ENCODE results near the gene COL12A1. TPM values are rescaled to one million over a fixed set of nuclear protein-coding genes. Genes with fewer than 3 reads are reported as not detected.

COL12A1 gene
- polyA plus RNA-seq, 1 donor from 2014 or later, result 0.63 TPM

GRCh38 chr6:75199889-75200288, 6.0 kb downstream of the COL12A1 start:
- Histone ChIP-seq H3K36me3 (ENCODE audit: insufficient read depth, low read length) (no peaks in the 10 kb centered on the region), H3K27ac (ENCODE audit: low read length) (no peak overlapping the region), H2AFZ (ENCODE audit: low read depth, low read length) (no peak overlapping the region), H3F3A (ENCODE audit: insufficient read depth, low read length, poor library complexity, severe bottlenecking) (no peaks in the 10 kb centered on the region), H3K9ac (ENCODE audit: low read length) (no peak overlapping the region), H3K27me3 (ENCODE audit: insufficient read depth, low read depth, low read length) (peaks cover 48% of the 10 kb centered on the region), H3K4me2 (ENCODE audit: low read length) (no peak overlapping the region), H3K9me3 (ENCODE audit: low read length) (no peaks in the 10 kb centered on the region), H3K79me2 (replicated peaks; ENCODE audit: insufficient read depth, low read length) (no peaks in the 10 kb centered on the region), H3K4me3 (ENCODE audit: low read length) (no peak overlapping the region), H3K9me2 (ENCODE audit: insufficient read depth, low read length) (no peaks in the 10 kb centered on the region), H4K20me1 (ENCODE audit: insufficient read depth) (no peaks in the 10 kb centered on the region)
- TF ChIP-seq REST (IDR thresholded peaks at IDR 0.05; ENCODE audit: borderline replicate concordance) (no peak), RAD21 (conservative IDR thresholded peaks at IDR 0.05) (no peak), EZH2 (IDR thresholded peaks at IDR 0.05; ENCODE audit: borderline replicate concordance, insufficient read depth, low read length, poor library complexity, severe bottlenecking) (no peak), TAF1 (IDR thresholded peaks at IDR 0.05; ENCODE audit: low read depth) (no peak)

DNA sequence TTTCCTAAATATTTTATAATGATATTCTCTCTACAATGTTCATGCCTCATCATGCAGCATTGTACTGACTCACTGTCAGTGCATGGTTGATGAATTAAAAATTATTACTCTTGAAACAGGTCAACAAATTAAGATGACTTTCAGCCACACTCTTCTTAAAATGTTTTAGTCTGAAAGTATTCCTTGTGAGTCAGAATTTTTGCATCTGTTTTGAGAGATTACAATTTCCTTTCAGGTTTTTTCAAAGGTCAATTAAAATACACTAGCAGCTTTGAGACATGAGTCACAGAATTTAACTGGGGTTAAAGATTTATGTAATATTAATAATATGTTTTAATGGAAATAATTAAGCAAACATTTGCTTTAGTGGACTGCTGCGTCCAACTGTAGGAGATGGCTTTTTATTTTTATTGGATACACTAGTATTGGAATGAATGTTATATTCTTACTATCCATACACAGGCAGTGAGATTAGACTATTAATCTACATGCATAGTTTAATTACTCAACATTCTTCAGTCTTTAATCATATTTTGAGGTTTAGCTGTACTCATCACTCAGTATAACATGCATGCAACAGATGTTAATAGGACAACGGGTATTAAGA, 9.7 kb downstream of the COL12A1 start:
- Histone ChIP-seq H3K27ac (ENCODE audit: low read length) (no peak overlapping the region), H2AFZ (ENCODE audit: low read depth, low read length) (no peak overlapping the region), H3K9me3 (ENCODE audit: low read length) (no peaks in the 10 kb centered on the region), H4K20me1 (ENCODE audit: insufficient read depth) (no peaks in the 10 kb centered on the region), H3K9ac (ENCODE audit: low read length) (no peak overlapping the region), H3K9me2 (ENCODE audit: insufficient read depth, low read length) (no peaks in the 10 kb centered on the region), H3K79me2 (replicated peaks; ENCODE audit: insufficient read depth, low read length) (no peaks in the 10 kb centered on the region), H3F3A (ENCODE audit: insufficient read depth, low read length, poor library complexity, severe bottlenecking) (no peaks in the 10 kb centered on the region), H3K27me3 (ENCODE audit: insufficient read depth, low read depth, low read length) (peaks cover 11% of the 10 kb centered on the region), H3K4me2 (ENCODE audit: low read length) (no peak overlapping the region), H3K4me3 (ENCODE audit: low read length) (no peak overlapping the region), H3K36me3 (ENCODE audit: insufficient read depth, low read length) (no peaks in the 10 kb centered on the region)
- TF ChIP-seq EZH2 (IDR thresholded peaks at IDR 0.05; ENCODE audit: borderline replicate concordance, insufficient read depth, low read length, poor library complexity, severe bottlenecking) (no peak), SMC3 (conservative IDR thresholded peaks at IDR 0.05; ENCODE audit: poor library complexity) (no peak), EP300 (conservative IDR thresholded peaks at IDR 0.05; ENCODE audit: poor library complexity, severe bottlenecking) (no peak), RAD21 (conservative IDR thresholded peaks at IDR 0.05) (no peak), MXI1 (conservative IDR thresholded peaks at IDR 0.05; ENCODE audit: poor library complexity, severe bottlenecking) (no peak), TAF1 (IDR thresholded peaks at IDR 0.05; ENCODE audit: low read depth) (no peak), REST (IDR thresholded peaks at IDR 0.05; ENCODE audit: borderline replicate concordance) (no peak), CTCF (IDR thresholded peaks at IDR 0.05; ENCODE audit: poor library complexity, severe bottlenecking) (no peak), POLR2AphosphoS5 (IDR thresholded peaks at IDR 0.05) (no peak)
